Uterus (tissue), 4 donors: ENCODE data around the gene SENP3. TPM values are rescaled to one million over a fixed set of nuclear protein-coding genes. Genes with fewer than 3 reads are reported as not detected.

Source experiments
- DNase-seq, 2 donors: peaks; one replicate each; pipeline ENCODE4 v3.0.0-alpha.2; 2019 to 2020
- H3K27ac ChIP-seq, 2 donors: fragments of 200-600 bp; sonication (generic); 1 replicate in 1 of 2; 2 replicates in 1 of 2; pipeline ENCODE4 v1.5.1; 2016 to 2018
- H3K27me3 ChIP-seq, 2 donors: fragments of 200-600 bp; sonication (generic); one replicate each; pipeline ENCODE4 v1.5.1; 2018 to 2019; ENCODE audit warnings: control low read depth in 1 of 2
- H3K36me3 ChIP-seq, 2 donors: fragments of 200-600 bp; sonication (generic); one replicate each; pipeline ENCODE4 v1.5.1; 2019; ENCODE audit warnings: control low read depth in 1 of 2
- H3K4me1 ChIP-seq, 2 donors: fragments of 200-600 bp; sonication (generic); one replicate each; pipeline ENCODE4 v1.5.1; 2018 to 2019; ENCODE audit warnings: control low read depth in 1 of 2
- H3K4me3 ChIP-seq, 2 donors: fragments of 200-600 bp; sonication (generic); 1 replicate in 1 of 2; 2 replicates in 1 of 2; pipeline ENCODE4 v1.5.1; 2018 to 2019; ENCODE audit warnings: mild to moderate bottlenecking in 1 of 2
- H3K9me3 ChIP-seq, 2 donors: fragments of 200-600 bp; sonication (generic); one replicate each; pipeline ENCODE4 v1.5.1; 2019; ENCODE audit warnings: control low read depth in 1 of 2
- CTCF ChIP-seq, 4 experiments: fragments of 200-600 bp in 2 of 4; fragments of 450-650 bp in 2 of 4; sonication (generic) in 2 of 4; IDR thresholded peaks; one replicate each; pipeline ENCODE4 v1.5.1; 2016 to 2019; ENCODE audit warnings: antibody characterized with exemption in 4 of 4, mild to moderate bottlenecking in 2 of 4, moderate library complexity in 1 of 4
- POLR2A ChIP-seq, 2 donors: fragments of 450-650 bp; IDR thresholded peaks; one replicate each; pipeline ENCODE4 v1.6.1; 2016; ENCODE audit warnings: antibody characterized with exemption in 2 of 2, mild to moderate bottlenecking in 1 of 2, moderate library complexity in 1 of 2
- intact Hi-C: fragments of 100-400 bp; cut with DNase I; formaldehyde crosslinking; loops from one replicate; pipeline ENCODE4 v1.15.1; 2023; ENCODE audit warnings: low total_unique reads
- total RNA-seq, 4 donors: library from RNA; depleted of rRNA in 3 of 4; stranded (reverse); fragments of >200 nt in 3 of 4; gene quantifications; one replicate each; pipeline versions ENCODE4 v1.1.0 to v1.2.4, GENCODE V29; 2014 to 2023
- donor health status: DM: yes; HTN: yes; CAD: no.

SENP3 gene
- total RNA-seq, 4 donors from 2014 or later: 45.9 to 106 (median 59.5) TPM

GRCh38 chr17:7555320-7555948 is 6.3 kb upstream of the SENP3 start:
- H3K27ac ChIP-seq: no peak overlapping the region
- H3K9me3 ChIP-seq: no peaks in the 10 kb centered on the region
- DNase-seq: no peak
- H3K4me1 ChIP-seq: peaks cover 20 to 33% of the 10 kb centered on the region in 2 donors
- no peaks in the 10 kb centered on the region for H3K27me3 ChIP-seq
- no peaks in the 10 kb centered on the region for H3K36me3 ChIP-seq
- H3K4me3 ChIP-seq: no peak overlapping the region
- intact Hi-C loops: no loop called here
- TF ChIP-seq CTCF (IDR thresholded peaks at IDR 0.05) (no peak), POLR2A (IDR thresholded peaks at IDR 0.05) (no peak)

- H3K36me3 ChIP-seq: no peaks in the 10 kb centered on the region
- H3K4me3 ChIP-seq: no peak overlapping the region
- no peak for TF ChIP-seq CTCF (IDR thresholded peaks at IDR 0.05)
- no peak for TF ChIP-seq POLR2A (IDR thresholded peaks at IDR 0.05)
- peaks cover 24 to 34% of the 10 kb centered on the region in 2 donors for H3K4me1 ChIP-seq
- intact Hi-C loops: no loop called here
- H3K27ac ChIP-seq: peak overlapping the region; percentile 92 to 98
- no peaks in the 10 kb centered on the region for H3K9me3 ChIP-seq
- no peak for DNase-seq
- no peaks in the 10 kb centered on the region for H3K27me3 ChIP-seq
Measured at GRCh38 chr17:7556627-7557026, 5.1 kb upstream of the SENP3 start.

GRCh38 chr17:7557147-7557764 is 4.5 kb upstream of the SENP3 start:
- Histone ChIP-seq H3K27ac (peak overlapping the region; percentile 92 to 98), H3K27me3 (no peaks in the 10 kb centered on the region), H3K36me3 (no peaks in the 10 kb centered on the region), H3K4me3 (no peak overlapping the region), H3K4me1 (peaks cover 24 to 34% of the 10 kb centered on the region in 2 donors), H3K9me3 (no peaks in the 10 kb centered on the region)
- DNase-seq: no peak
- no peak for TF ChIP-seq CTCF (IDR thresholded peaks at IDR 0.05)
- no peak for TF ChIP-seq POLR2A (IDR thresholded peaks at IDR 0.05)
- intact Hi-C loops: no loop called here

- Histone ChIP-seq H3K27me3 (no peaks in the 10 kb centered on the region), H3K36me3 (no peaks in the 10 kb centered on the region), H3K4me1 (peaks cover 26 to 40% of the 10 kb centered on the region in 2 donors), H3K9me3 (no peaks in the 10 kb centered on the region), H3K4me3 (peak overlapping the region; percentile 12 to 24), H3K27ac (peak overlapping the region; percentile 92 to 98)
- intact Hi-C loops: no loop called here
- TF ChIP-seq POLR2A (IDR thresholded peaks at IDR 0.05) (peak; percentile 69 to 76), CTCF (IDR thresholded peaks at IDR 0.05) (no peak)
- peak; percentile 84 to 86 for DNase-seq
Measured at GRCh38 chr17:7557775-7558543, 3.8 kb upstream of the SENP3 start.
